A549 (cell line): ENCODE data around the gene TMEM95. TPM values are rescaled to one million over a fixed set of nuclear protein-coding genes. Genes with fewer than 3 reads are reported as not detected.
A peak's percentile ranks its signal among the peaks of the same experiment; 100 is the strongest.

Experiments
- ATAC-seq, 2 experiments: fragments of 200-7000 bp in 1 of 2; fragments of >200 bp in 1 of 2; cut with Nextera tagmentation in 1 of 2; cut with Tn5 transposase in 1 of 2; 3 replicates each; pipeline versions ENCODE4 v1.8.0 to v1.9.1; 2018 to 2020; ENCODE audit warnings: mild to moderate bottlenecking in 1 of 2, moderate library complexity in 1 of 2
- CTCF ChIA-PET: fragments of 300-600 bp; sonication (Branson Sonifier 250); formaldehyde crosslinking; extraction: SDS; loops from one replicate; lab custom pipeline; 2021; ENCODE audit warnings: antibody characterized with exemption, inconsistent platforms; lab: Yijun Ruan, JAX
- POLR2A ChIA-PET: fragments of 350-600 bp; formaldehyde crosslinking; extraction: SDS; loops from one replicate; lab custom pipeline; 2021; ENCODE audit warnings: antibody characterized with exemption, inconsistent platforms; lab: Yijun Ruan, JAX
- DNase-seq, 2 experiments: peaks; one replicate each; pipeline versions ENCODE4 v3.0.0 to v3.0.0-alpha.2; 2011 to 2016; ENCODE audit warnings: low read depth in 1 of 2, low spot score in 1 of 2
- FAIRE-seq: peaks from 2 replicates; lab custom pipeline; 2011; peaks lifted over from hg19 to GRCh38; lab: Jason Lieb, UNC
- H3K27ac ChIP-seq, 2 experiments: fragments of >200 bp; sonication (Bioruptor Twin); formaldehyde crosslinking; 3 replicates each; pipeline ENCODE4 v1.5.1; 2016 to 2017
- H3K4me1 ChIP-seq: fragments of >200 bp; sonication (Bioruptor Twin); formaldehyde crosslinking; 3 replicates; pipeline ENCODE4 v1.6.1; 2016
- H3K4me2 ChIP-seq: fragments of >200 bp; sonication (Bioruptor Twin); formaldehyde crosslinking; 3 replicates; pipeline ENCODE4 v1.6.1; 2016
- H3K4me3 ChIP-seq: fragments of >200 bp; sonication (Bioruptor Twin); formaldehyde crosslinking; 3 replicates; pipeline ENCODE4 v1.5.1; 2016
- H3K9me3 ChIP-seq: fragments of >200 bp; sonication (Bioruptor Twin); formaldehyde crosslinking; 3 replicates; pipeline ENCODE4 v1.6.1; 2016
- ATOH8 ChIP-seq: fragments of 250-450 bp; sonication (Bioruptor Pico); IDR thresholded peaks from 2 replicates; pipeline ENCODE4 v1.5.0; 2020; ENCODE audit warnings: low read depth, mild to moderate bottlenecking, moderate library complexity
- BHLHE40 ChIP-seq: IDR thresholded peaks from 2 replicates; pipeline ENCODE4 v1.6.1; 2012; ENCODE audit warnings: low read depth, low read length, inconsistent platforms
- CBX2 ChIP-seq: fragments of 200-600 bp; sonication (generic); IDR thresholded peaks from 2 replicates; pipeline ENCODE4 v1.6.1; 2016; ENCODE audit warnings: low read depth, mild to moderate bottlenecking, borderline replicate concordance
- CHD2 ChIP-seq: fragments of 150-350 bp; IDR thresholded peaks from 2 replicates; pipeline ENCODE4 v1.6.1; 2014; ENCODE audit warnings: low read length; ENCODE audit not compliant: partially characterized antibody
- CHD4 ChIP-seq: fragments of 200-600 bp; sonication (generic); IDR thresholded peaks from 2 replicates; pipeline ENCODE4 v1.6.1; 2016; ENCODE audit warnings: antibody characterized with exemption, mild to moderate bottlenecking, borderline replicate concordance
- EHMT2 ChIP-seq: fragments of 200-600 bp; sonication (generic); IDR thresholded peaks from 2 replicates; pipeline ENCODE4 v1.6.1; 2016; ENCODE audit warnings: antibody characterized with exemption, low read depth, mild to moderate bottlenecking, moderate library complexity
- ESRRA ChIP-seq: fragments of 150-350 bp; IDR thresholded peaks from 2 replicates; pipeline ENCODE4 v1.6.1; 2014; ENCODE audit warnings: mild to moderate bottlenecking, low read length, borderline replicate concordance
- HEYL ChIP-seq: fragments of 250-450 bp; sonication (Bioruptor Pico); IDR thresholded peaks from 2 replicates; pipeline ENCODE4 v1.8.0; 2021; ENCODE audit warnings: mild to moderate bottlenecking, moderate library complexity
- HOXB5 ChIP-seq: fragments of 250-450 bp; sonication (Bioruptor Pico); IDR thresholded peaks from 2 replicates; pipeline ENCODE4 v1.5.0; 2020; ENCODE audit warnings: mild to moderate bottlenecking, moderate library complexity
- KDM1A ChIP-seq: fragments of 200-600 bp; sonication (generic); IDR thresholded peaks from 2 replicates; pipeline ENCODE4 v1.6.1; 2016; ENCODE audit warnings: low read depth, mild to moderate bottlenecking
- MAX ChIP-seq: IDR thresholded peaks from 2 replicates; pipeline ENCODE4 v1.6.1; 2012
- NPAS2 ChIP-seq: fragments of 250-450 bp; sonication (Bioruptor Pico); IDR thresholded peaks from 2 replicates; pipeline ENCODE4 v1.8.0; 2022; ENCODE audit warnings: mild to moderate bottlenecking, moderate library complexity, borderline replicate concordance
- PHF8 ChIP-seq: fragments of 200-600 bp; sonication (generic); IDR thresholded peaks from 2 replicates; pipeline ENCODE4 v1.6.1; 2016; ENCODE audit warnings: low read depth, mild to moderate bottlenecking, antibody characterized with exemption, moderate library complexity, borderline replicate concordance
- POLR2AphosphoS2 ChIP-seq: conservative IDR thresholded peaks from 2 replicates; pipeline ENCODE4 v1.6.1; 2012; ENCODE audit warnings: low read length, improper control_type of control experiment, inconsistent platforms
- RAD21 ChIP-seq, 2 experiments: fragments of >200 bp in 1 of 2; sonication (Bioruptor Twin) in 1 of 2; formaldehyde crosslinking in 1 of 2; IDR thresholded peaks in 1 of 2; conservative IDR thresholded peaks in 1 of 2; 2 replicates in 1 of 2; 3 replicates in 1 of 2; pipeline ENCODE4 v1.6.1; 2012 to 2018; ENCODE audit warnings: inconsistent platforms in 1 of 2
- USF2 ChIP-seq: fragments of 450-650 bp; IDR thresholded peaks from 2 replicates; pipeline ENCODE4 v1.6.1; 2014; ENCODE audit warnings: antibody characterized with exemption
- ZC3H11A ChIP-seq: fragments of 450-650 bp; IDR thresholded peaks from 2 replicates; pipeline ENCODE4 v1.6.1; 2014; ENCODE audit warnings: antibody characterized with exemption, mild to moderate bottlenecking
- ZSCAN20 ChIP-seq: fragments of 250-450 bp; sonication (Bioruptor Pico); IDR thresholded peaks from 2 replicates; pipeline ENCODE4 v1.8.0; 2022; ENCODE audit warnings: mild to moderate bottlenecking, moderate library complexity
- WGBS: methylation state at CpG from one replicate; pipeline ENCODE4 v1.1.6; 2017; ENCODE audit errors: missing lambda C conversion rate; 5-methylcytosine and 5-hydroxymethylcytosine counted together
- polyA plus RNA-seq, 4 experiments: library from polyadenylated mRNA; depleted of rRNA in 3 of 4; stranded (reverse); fragments of >200 nt; fragmentation: RNase III in 1 of 4; extraction: RNeasy Plus Mini Kit Qiagen cat#74134 plus additional on column Dnase treatment in 1 of 4; gene quantifications; 2 replicates in 3 of 4; 3 replicates in 1 of 4; pipeline ENCODE4 v1.2.3, GENCODE V29; 2011 to 2017
- TF ChIP-seq, protein P1 (sequence below): fragments of >200 bp; sonication (Bioruptor Twin); formaldehyde crosslinking; IDR thresholded peaks from 3 replicates; pipeline ENCODE4 v1.5.1; 2016
- TF ChIP-seq, protein P2 (sequence below): fragments of 200-600 bp; sonication (generic); IDR thresholded peaks from 2 replicates; pipeline ENCODE4 v1.6.1; 2016; ENCODE audit warnings: antibody characterized with exemption, mild to moderate bottlenecking, moderate library complexity
- TF ChIP-seq, protein P3 (sequence below): fragments of >200 bp; sonication (Bioruptor Twin); formaldehyde crosslinking; IDR thresholded peaks from 2 replicates; pipeline ENCODE4 v1.6.1; 2016

The TMEM95 gene
- polyA plus RNA-seq, 2 of the 4 experiments (the other 2 are of a cell fraction) = not detected

DNA sequence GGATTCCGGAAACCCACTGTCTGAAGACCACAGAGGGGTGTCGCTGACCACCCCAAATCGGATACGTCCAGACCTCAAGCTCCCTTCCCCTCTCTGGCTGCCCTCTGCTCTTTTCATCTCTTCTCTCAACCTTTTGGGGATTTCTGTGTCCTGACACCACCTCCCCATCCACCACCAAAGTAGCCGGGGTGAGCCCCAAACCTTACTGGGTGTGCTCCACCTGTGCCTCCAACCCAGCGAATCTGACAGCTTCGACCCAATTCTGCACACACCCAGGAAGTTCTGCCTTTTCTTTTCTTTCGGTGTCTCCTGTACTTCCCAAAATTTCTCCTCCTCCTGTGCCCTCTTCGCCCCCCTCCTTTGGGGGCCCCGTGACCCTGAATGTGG lies 2.5 kb upstream of the TMEM95 start:
- POLR2A ChIA-PET = interaction anchor here (1.3 to 3.9 kb wide), 3 partner anchors 42 to 51 kb away, joined by 3 to 25 read pairs (median 4); partner anchors contain the start of genes PLSCR3 and TMEM256
- no peak for FAIRE-seq
- 46% methylated on average over 10 of the region's 10 CpGs for WGBS

DNA sequence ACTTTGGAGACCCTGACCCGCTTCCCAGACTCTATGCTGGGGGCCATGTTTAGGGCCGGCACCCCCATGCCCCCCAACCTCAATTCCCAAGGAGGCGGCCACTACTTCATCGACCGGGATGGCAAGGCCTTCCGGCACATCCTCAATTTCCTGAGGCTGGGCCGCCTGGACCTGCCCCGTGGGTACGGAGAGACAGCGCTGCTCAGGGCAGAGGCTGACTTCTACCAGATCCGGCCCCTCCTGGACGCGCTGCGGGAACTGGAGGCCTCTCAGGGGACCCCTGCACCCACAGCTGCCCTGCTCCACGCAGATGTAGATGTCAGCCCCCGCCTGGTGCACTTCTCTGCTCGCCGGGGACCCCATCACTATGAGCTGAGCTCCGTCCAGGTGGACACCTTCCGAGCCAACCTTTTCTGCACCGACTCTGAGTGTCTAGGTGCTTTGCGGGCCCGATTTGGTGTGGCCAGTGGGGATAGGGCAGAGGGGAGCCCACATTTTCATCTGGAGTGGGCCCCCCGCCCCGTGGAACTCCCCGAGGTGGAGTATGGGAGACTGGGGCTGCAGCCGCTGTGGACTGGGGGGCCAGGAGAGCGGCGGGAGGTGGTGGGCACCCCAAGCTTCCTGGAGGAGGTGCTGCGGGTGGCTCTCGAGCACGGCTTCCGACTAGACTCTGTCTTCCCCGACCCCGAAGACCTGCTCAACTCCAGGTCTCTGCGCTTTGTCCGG lies 1.9 kb upstream of the TMEM95 start:
- Histone ChIP-seq H3K27ac (peak overlapping the region; percentile 92 to 96; a peak in 4 of 6 replicates), H3K9me3 (no peaks in the 10 kb centered on the region), H3K4me2 (peak overlapping the region; percentile 90), H3K4me3 (peak overlapping the region; percentile 70), H3K4me1 (peaks cover 52% of the 10 kb centered on the region)
- DNase-seq (no peak), FAIRE-seq (no peak), ATAC-seq (no peak)
- 94% methylated on average over 37 of the region's 37 CpGs for WGBS
- CTCF ChIA-PET = interaction anchor here (0.6 to 6.6 kb wide), 25 partner anchors 9 to 261 kb away, joined by 3 to 232 read pairs (median 4); partner anchors contain the start of genes ACAP1, FGF11, FXR2 and PLSCR3
- POLR2A ChIA-PET = interaction anchor here (0.8 to 3.9 kb wide), 2 partner anchors 45 to 50 kb away, joined by 3 to 25 read pairs; partner anchors contain the start of gene TMEM256
- no peak for TF ChIP-seq KDM1A
- TF ChIP-seq ZSCAN20 = no peak
- TF ChIP-seq HEYL (CRISPR knock-in tag) = no peak
- TF ChIP-seq NPAS2 = no peak
- no peak for TF ChIP-seq USF2
- TF ChIP-seq BHLHE40 = no peak
- TF ChIP-seq ATOH8 (CRISPR knock-in tag) = no peak

More for the DNA sequence above, 2.5 kb upstream of the TMEM95 start:
- ATAC-seq = no peak
- peak overlapping the region; percentile 90 for H3K4me2 ChIP-seq
- H3K27ac ChIP-seq = peak overlapping the region; percentile 92 to 96
- DNase-seq = no peak
- no peaks in the 10 kb centered on the region for H3K9me3 ChIP-seq
- peaks cover 52% of the 10 kb centered on the region for H3K4me1 ChIP-seq
- peak overlapping the region; percentile 70 for H3K4me3 ChIP-seq
- CTCF ChIA-PET = interaction anchor here (0.6 to 6.6 kb wide), 18 partner anchors 9 to 208 kb away, joined by 3 to 232 read pairs (median 6); partner anchors contain the start of genes ACAP1, FGF11, PLSCR3 and SENP3
- TF ChIP-seq CHD2 (no peak), ZC3H11A (no peak)
- TF ChIP-seq, protein P1, sequence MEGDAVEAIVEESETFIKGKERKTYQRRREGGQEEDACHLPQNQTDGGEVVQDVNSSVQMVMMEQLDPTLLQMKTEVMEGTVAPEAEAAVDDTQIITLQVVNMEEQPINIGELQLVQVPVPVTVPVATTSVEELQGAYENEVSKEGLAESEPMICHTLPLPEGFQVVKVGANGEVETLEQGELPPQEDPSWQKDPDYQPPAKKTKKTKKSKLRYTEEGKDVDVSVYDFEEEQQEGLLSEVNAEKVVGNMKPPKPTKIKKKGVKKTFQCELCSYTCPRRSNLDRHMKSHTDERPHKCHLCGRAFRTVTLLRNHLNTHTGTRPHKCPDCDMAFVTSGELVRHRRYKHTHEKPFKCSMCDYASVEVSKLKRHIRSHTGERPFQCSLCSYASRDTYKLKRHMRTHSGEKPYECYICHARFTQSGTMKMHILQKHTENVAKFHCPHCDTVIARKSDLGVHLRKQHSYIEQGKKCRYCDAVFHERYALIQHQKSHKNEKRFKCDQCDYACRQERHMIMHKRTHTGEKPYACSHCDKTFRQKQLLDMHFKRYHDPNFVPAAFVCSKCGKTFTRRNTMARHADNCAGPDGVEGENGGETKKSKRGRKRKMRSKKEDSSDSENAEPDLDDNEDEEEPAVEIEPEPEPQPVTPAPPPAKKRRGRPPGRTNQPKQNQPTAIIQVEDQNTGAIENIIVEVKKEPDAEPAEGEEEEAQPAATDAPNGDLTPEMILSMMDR = no peak; the same call in 2 of the 3 replicates
- TF ChIP-seq, all 56 proteins: peak for 0

- Histone ChIP-seq H3K4me3 (no peak overlapping the region), H3K9me3 (no peaks in the 10 kb centered on the region), H3K27ac (no peak overlapping the region), H3K4me2 (no peak overlapping the region), H3K4me1 (peaks cover 52% of the 10 kb centered on the region)
- DNase-seq (peak in 1 of 2 experiments; percentile 42), FAIRE-seq (no peak), ATAC-seq (no peak)
- 88% methylated on average over 9 of the region's 9 CpGs for WGBS
- ChIA-PET POLR2A (interaction anchor here (1.3 to 3.9 kb wide), 3 partner anchors 49 to 130 kb away, joined by 3 to 25 read pairs (median 10); partner anchors contain the start of genes POLR2A and TMEM256), CTCF (interaction anchor here (0.8 to 6.6 kb wide), 20 partner anchors 8 to 308 kb away, joined by 3 to 232 read pairs (median 10); partner anchors contain the start of genes ACAP1, FGF11, PLSCR3 and POLR2A)
- TF ChIP-seq MAX (no peak), ESRRA (no peak), CHD2 (no peak), NPAS2 (no peak), BHLHE40 (no peak), CHD4 (no peak), CBX2 (no peak), RAD21 (conservative IDR thresholded peaks at IDR 0.05 in 1 of 2, IDR thresholded peaks at IDR 0.05 in 1 of 2) (no peak), HEYL (CRISPR knock-in tag) (no peak), HOXB5 (no peak), PHF8 (no peak), POLR2AphosphoS2 (no peak), EHMT2 (no peak)
- TF ChIP-seq, protein P2, sequence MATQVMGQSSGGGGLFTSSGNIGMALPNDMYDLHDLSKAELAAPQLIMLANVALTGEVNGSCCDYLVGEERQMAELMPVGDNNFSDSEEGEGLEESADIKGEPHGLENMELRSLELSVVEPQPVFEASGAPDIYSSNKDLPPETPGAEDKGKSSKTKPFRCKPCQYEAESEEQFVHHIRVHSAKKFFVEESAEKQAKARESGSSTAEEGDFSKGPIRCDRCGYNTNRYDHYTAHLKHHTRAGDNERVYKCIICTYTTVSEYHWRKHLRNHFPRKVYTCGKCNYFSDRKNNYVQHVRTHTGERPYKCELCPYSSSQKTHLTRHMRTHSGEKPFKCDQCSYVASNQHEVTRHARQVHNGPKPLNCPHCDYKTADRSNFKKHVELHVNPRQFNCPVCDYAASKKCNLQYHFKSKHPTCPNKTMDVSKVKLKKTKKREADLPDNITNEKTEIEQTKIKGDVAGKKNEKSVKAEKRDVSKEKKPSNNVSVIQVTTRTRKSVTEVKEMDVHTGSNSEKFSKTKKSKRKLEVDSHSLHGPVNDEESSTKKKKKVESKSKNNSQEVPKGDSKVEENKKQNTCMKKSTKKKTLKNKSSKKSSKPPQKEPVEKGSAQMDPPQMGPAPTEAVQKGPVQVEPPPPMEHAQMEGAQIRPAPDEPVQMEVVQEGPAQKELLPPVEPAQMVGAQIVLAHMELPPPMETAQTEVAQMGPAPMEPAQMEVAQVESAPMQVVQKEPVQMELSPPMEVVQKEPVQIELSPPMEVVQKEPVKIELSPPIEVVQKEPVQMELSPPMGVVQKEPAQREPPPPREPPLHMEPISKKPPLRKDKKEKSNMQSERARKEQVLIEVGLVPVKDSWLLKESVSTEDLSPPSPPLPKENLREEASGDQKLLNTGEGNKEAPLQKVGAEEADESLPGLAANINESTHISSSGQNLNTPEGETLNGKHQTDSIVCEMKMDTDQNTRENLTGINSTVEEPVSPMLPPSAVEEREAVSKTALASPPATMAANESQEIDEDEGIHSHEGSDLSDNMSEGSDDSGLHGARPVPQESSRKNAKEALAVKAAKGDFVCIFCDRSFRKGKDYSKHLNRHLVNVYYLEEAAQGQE = no peak
- TF ChIP-seq, protein P3, sequence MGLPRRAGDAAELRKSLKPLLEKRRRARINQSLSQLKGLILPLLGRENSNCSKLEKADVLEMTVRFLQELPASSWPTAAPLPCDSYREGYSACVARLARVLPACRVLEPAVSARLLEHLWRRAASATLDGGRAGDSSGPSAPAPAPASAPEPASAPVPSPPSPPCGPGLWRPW = no peak
Measured at GRCh38 chr17:7354262-7354843, 603 bp upstream of the TMEM95 start.
